Endothelial cell of umbilical vein (primary cell): ENCODE measurements around the gene CENPA. TPM values are rescaled to one million over a fixed set of nuclear protein-coding genes. Genes with fewer than 3 reads are reported as not detected.

Source experiments
- BruUV-seq: library from RNA; stranded (reverse); fragments of 400-500 nt; replicated peaks from 2 replicates; lab custom pipeline; 2021; lab: Mats Ljungman, UMichigan
- CTCF ChIA-PET: fragments of 300-600, 350-600 bp; sonication (Branson Sonifier 250); formaldehyde crosslinking; loops from one replicate; lab custom pipeline; 2021; ENCODE audit warnings: antibody characterized with exemption, inconsistent platforms; lab: Charles Lee
- POLR2A ChIA-PET: fragments of 300-600, 350-600 bp; sonication (Branson Sonifier 250); formaldehyde crosslinking; loops from one replicate; lab custom pipeline; 2021; ENCODE audit warnings: antibody characterized with exemption, inconsistent platforms; lab: Charles Lee
- DNase-seq: peaks from one replicate; pipeline ENCODE4 v3.0.0-alpha.2; 2011; ENCODE audit warnings: low read depth, low spot score
- FAIRE-seq: peaks from 2 replicates; lab custom pipeline; 2011; peaks lifted over from hg19 to GRCh38; lab: Jason Lieb, UNC
- H2AFZ ChIP-seq: 2 replicates; pipeline ENCODE4 v1.6.0; 2012; ENCODE audit warnings: low read depth, low read length, control low read depth, inconsistent platforms
- H3K27ac ChIP-seq: 2 replicates; pipeline ENCODE4 v1.5.1; 2011; ENCODE audit warnings: low read depth, mild to moderate bottlenecking, control low read depth, low read length, moderate library complexity; ENCODE audit not compliant: insufficient read depth
- H3K27me3 ChIP-seq, 2 experiments: 2 replicates each; pipeline versions ENCODE4 v1.6.0 to v1.6.1; 2011; ENCODE audit warnings: low read length in 2 of 2, mixed read lengths in 1 of 2; ENCODE audit not compliant: control insufficient read depth in 2 of 2, insufficient read depth in 2 of 2
- H3K36me3 ChIP-seq, 2 experiments: 2 replicates in 1 of 2; 3 replicates in 1 of 2; pipeline ENCODE4 v1.5.1; 2011; ENCODE audit warnings: low read length in 2 of 2, mild to moderate bottlenecking in 1 of 2, moderate library complexity in 1 of 2; ENCODE audit not compliant: control insufficient read depth in 2 of 2, insufficient read depth in 2 of 2; ENCODE audit errors: extremely low read depth in 1 of 2
- H3K4me1 ChIP-seq: 3 replicates; pipeline ENCODE4 v1.5.1; 2011; ENCODE audit warnings: mild to moderate bottlenecking, low read length; ENCODE audit not compliant: control insufficient read depth, insufficient read depth; ENCODE audit errors: extremely low read depth
- H3K4me2 ChIP-seq: 2 replicates; pipeline ENCODE4 v1.6.1; 2011; ENCODE audit warnings: low read length, control low read depth, mixed read lengths; ENCODE audit not compliant: insufficient read depth
- H3K4me3 ChIP-seq, 3 experiments: fragments of 200-600 bp in 1 of 3; sonication (generic), shearing (Covaris generic) in 1 of 3; replicated peaks in 1 of 3; 2 replicates each; pipeline ENCODE4 v1.5.1; 2011 to 2016; ENCODE audit warnings: control low read depth in 3 of 3, low read length in 3 of 3, mild to moderate bottlenecking in 2 of 3, inconsistent platforms in 1 of 3, low read depth in 1 of 3, moderate library complexity in 1 of 3; ENCODE audit not compliant: insufficient read depth in 1 of 3
- H3K79me2 ChIP-seq: 2 replicates; pipeline ENCODE4 v1.6.0; 2012; ENCODE audit warnings: low read length, inconsistent platforms; ENCODE audit not compliant: control insufficient read depth, insufficient read depth
- H3K9ac ChIP-seq: replicated peaks from 2 replicates; pipeline ENCODE3; 2011; ENCODE audit warnings: low read length, control low read depth; ENCODE audit not compliant: insufficient read depth; ENCODE audit errors: extremely low read depth
- H3K9me1 ChIP-seq: replicated peaks from 3 replicates; pipeline ENCODE4 v1.6.0; 2011; ENCODE audit warnings: mild to moderate bottlenecking, low read length; ENCODE audit not compliant: control insufficient read depth, insufficient read depth; ENCODE audit errors: extremely low read depth
- H3K9me3 ChIP-seq: replicated peaks from 2 replicates; pipeline ENCODE4 v1.5.1; 2012; ENCODE audit warnings: low read length, inconsistent platforms; ENCODE audit not compliant: control insufficient read depth, insufficient read depth
- H4K20me1 ChIP-seq: replicated peaks from 2 replicates; pipeline ENCODE3; 2011; ENCODE audit warnings: mild to moderate bottlenecking, low read length; ENCODE audit not compliant: control insufficient read depth, insufficient read depth; ENCODE audit errors: extremely low read depth
- EZH2 ChIP-seq: IDR thresholded peaks from 2 replicates; pipeline ENCODE4 v1.6.1; 2012; ENCODE audit warnings: borderline replicate concordance, low read depth, mild to moderate bottlenecking, moderate library complexity, low read length, inconsistent platforms; ENCODE audit not compliant: severe bottlenecking
- FOS ChIP-seq: IDR thresholded peaks from 2 replicates; pipeline ENCODE4 v1.6.1; 2011; ENCODE audit warnings: mild to moderate bottlenecking, low read length, moderate library complexity, borderline replicate concordance; ENCODE audit not compliant: insufficient read depth
- GATA2 ChIP-seq: IDR thresholded peaks from 2 replicates; pipeline ENCODE4 v1.7.0; 2011; ENCODE audit warnings: low read depth, mild to moderate bottlenecking, moderate library complexity, mixed read lengths, low read length; ENCODE audit not compliant: insufficient read length, insufficient read depth
- JUN ChIP-seq: IDR thresholded peaks from 2 replicates; pipeline ENCODE4 v1.6.1; 2011; ENCODE audit warnings: borderline replicate concordance, low read depth; ENCODE audit not compliant: insufficient read length, insufficient read depth
- MYC ChIP-seq: IDR thresholded peaks from one replicate; pipeline ENCODE4 v1.6.1; 2011; ENCODE audit warnings: mild to moderate bottlenecking, low read depth, low read length
- POLR2A ChIP-seq: IDR thresholded peaks from 2 replicates; pipeline ENCODE4 v1.6.1; 2012; ENCODE audit warnings: low read depth, mild to moderate bottlenecking, control low read depth, low read length
- POLR2AphosphoS5 ChIP-seq: IDR thresholded peaks from 2 replicates; pipeline ENCODE4 v1.6.1; 2012; ENCODE audit warnings: low read depth, mild to moderate bottlenecking, control low read depth, low read length, moderate library complexity; ENCODE audit not compliant: insufficient read depth
- dilution Hi-C: fragments of 300-500 bp; cut with MboI; formaldehyde crosslinking; loops from one replicate; pipeline ENCODE4 v1.15.0; 2019; ENCODE audit warnings: low sequenced_read_pairs; ENCODE audit not compliant: extremely low pct_ligation_motif_present
- intact Hi-C: fragments of 100-400 bp; cut with micrococcal nuclease; formaldehyde crosslinking; loops from one replicate; pipeline ENCODE4 v1.10.0; 2022
- polyA plus RNA-seq, 4 experiments: library from polyadenylated mRNA; depleted of rRNA in 3 of 4; stranded (reverse) in 3 of 4; unstranded in 1 of 4; fragments of >200 nt; gene quantifications; 2 replicates each; pipeline versions ENCODE4 v1.2.1 to v1.2.3, GENCODE V29; 2011 to 2012; ENCODE audit warnings: missing spikeins in 1 of 4
- total RNA-seq: library from RNA; stranded (reverse); gene quantifications from 2 replicates; pipeline ENCODE4 v1.2.3, GENCODE V29; 2021
- TF ChIP-seq, protein P1 (sequence below), 2 donors: IDR thresholded peaks; 1 replicate in 1 of 2; 2 replicates in 1 of 2; pipeline ENCODE4 v1.5.1; 2011; ENCODE audit warnings: low read length in 2 of 2, mild to moderate bottlenecking in 2 of 2, moderate library complexity in 2 of 2, control low read depth in 1 of 2, inconsistent platforms in 1 of 2, low read depth in 1 of 2; ENCODE audit not compliant: insufficient read depth in 1 of 2; ENCODE audit errors: extremely low read depth in 1 of 2
- TF ChIP-seq, protein P2 (sequence below): IDR thresholded peaks from 2 replicates; pipeline ENCODE4 v1.6.1; 2011; ENCODE audit not compliant: insufficient read depth, insufficient read length

The CENPA gene
- total and polyA plus RNA-seq, 2 donors (not counting 3 experiments of a cell fraction or from before 2014, with no cell fraction given), result 22.0 to 33.1 TPM

DNA sequence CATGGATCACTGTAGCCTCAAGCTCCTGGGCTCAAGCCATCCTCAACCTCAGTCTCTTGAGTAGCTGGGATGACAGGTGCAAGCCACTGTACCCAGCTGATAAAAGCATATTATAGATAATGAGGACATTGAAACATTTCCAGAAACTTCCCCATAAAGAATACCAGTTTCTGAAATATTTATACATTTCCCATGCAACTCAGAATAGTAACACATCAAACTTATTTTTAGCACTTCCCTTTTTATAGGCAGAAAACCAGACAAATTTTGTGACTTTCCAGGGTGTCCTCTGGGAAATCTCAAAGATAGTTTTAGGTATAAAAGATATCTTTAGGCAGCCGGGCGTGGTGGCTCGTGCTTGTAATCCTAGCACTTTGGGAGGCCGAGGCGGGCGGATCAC is 37.0 kb downstream of the CENPA start:
- H3K36me3 ChIP-seq, result no peaks in the 10 kb centered on the region
- TF ChIP-seq JUN, result no peak
- TF ChIP-seq, protein P1, sequence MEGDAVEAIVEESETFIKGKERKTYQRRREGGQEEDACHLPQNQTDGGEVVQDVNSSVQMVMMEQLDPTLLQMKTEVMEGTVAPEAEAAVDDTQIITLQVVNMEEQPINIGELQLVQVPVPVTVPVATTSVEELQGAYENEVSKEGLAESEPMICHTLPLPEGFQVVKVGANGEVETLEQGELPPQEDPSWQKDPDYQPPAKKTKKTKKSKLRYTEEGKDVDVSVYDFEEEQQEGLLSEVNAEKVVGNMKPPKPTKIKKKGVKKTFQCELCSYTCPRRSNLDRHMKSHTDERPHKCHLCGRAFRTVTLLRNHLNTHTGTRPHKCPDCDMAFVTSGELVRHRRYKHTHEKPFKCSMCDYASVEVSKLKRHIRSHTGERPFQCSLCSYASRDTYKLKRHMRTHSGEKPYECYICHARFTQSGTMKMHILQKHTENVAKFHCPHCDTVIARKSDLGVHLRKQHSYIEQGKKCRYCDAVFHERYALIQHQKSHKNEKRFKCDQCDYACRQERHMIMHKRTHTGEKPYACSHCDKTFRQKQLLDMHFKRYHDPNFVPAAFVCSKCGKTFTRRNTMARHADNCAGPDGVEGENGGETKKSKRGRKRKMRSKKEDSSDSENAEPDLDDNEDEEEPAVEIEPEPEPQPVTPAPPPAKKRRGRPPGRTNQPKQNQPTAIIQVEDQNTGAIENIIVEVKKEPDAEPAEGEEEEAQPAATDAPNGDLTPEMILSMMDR (IDR thresholded peaks at IDR 0.05; ENCODE audit: extremely low read depth in 1 of 2, insufficient read depth in 1 of 2, low read depth in 1 of 2, low read length in 2 of 2), result no peak
- H3K4me1 ChIP-seq, result no peaks in the 10 kb centered on the region
- ChIA-PET CTCF (interaction anchor here (1.0 to 1.4 kb wide), 3 partner anchors 13 to 139 kb away, joined by 3 to 4 read pairs (median 4); no protein-coding TSS in a partner anchor), POLR2A (no interaction called here)
- BruUV-seq, result no TSS peak
- no peaks in the 10 kb centered on the region for H3K9me3 ChIP-seq
- H3K4me2 ChIP-seq, result no peak overlapping the region
- H3K9ac ChIP-seq, result no peak overlapping the region
- FAIRE-seq (no peak), DNase-seq (no peak)
- H3K4me3 ChIP-seq, result no peak overlapping the region
- intact Hi-C loops (no loop called here), dilution Hi-C loops (no loop called here)
- no peak overlapping the region for H2AFZ ChIP-seq
- H3K9me1 ChIP-seq, result no peaks in the 10 kb centered on the region
- H3K27me3 ChIP-seq, result peaks cover 0 to 9% of the 10 kb centered on the region in 2 experiments
- no peaks in the 10 kb centered on the region for H4K20me1 ChIP-seq
- H3K79me2 ChIP-seq, result no peaks in the 10 kb centered on the region
- no peak overlapping the region for H3K27ac ChIP-seq

DNA sequence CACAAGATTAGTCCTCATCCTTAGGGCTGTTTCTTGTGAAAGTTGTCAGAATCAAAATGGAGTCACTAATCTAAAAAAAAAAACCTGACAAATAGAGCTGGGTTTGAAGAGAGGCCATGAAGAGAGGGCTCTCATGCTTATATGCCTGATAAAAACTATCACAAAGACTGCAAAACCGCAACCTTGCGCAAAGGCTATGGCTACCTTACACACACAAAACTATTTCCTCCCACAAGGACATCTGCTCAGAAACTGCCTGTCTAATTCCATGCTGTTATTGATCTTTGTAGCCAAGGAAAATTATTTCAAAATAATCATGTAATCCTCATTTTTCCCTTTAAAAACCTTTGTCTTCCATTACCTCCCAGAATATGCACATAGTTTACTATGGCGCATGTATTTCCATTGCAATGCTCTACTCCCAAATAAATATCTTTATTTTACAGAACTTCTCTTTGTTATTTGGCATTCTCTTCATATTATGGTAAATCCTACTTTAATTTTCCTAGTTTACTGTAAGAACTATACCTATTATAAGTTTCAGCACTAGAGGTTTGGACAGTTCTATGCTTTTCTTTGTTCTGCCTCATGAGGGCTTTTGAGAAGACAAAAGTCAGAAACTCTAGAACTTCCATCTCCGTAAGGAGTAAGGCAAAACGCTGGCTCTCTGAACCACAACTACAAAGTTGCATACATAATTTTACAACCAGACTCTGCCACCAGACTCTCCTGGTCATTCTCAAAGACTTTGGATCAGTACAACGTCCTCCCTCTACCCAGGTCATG is 52.5 kb downstream of the CENPA start:
- TF ChIP-seq POLR2A (no peak), POLR2AphosphoS5 (no peak), EZH2 (no peak), GATA2 (no peak), MYC (no peak), JUN (no peak), FOS (no peak)
- TF ChIP-seq, protein P2, sequence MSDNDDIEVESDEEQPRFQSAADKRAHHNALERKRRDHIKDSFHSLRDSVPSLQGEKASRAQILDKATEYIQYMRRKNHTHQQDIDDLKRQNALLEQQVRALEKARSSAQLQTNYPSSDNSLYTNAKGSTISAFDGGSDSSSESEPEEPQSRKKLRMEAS, result no peak
- TF ChIP-seq, protein P1 (IDR thresholded peaks at IDR 0.05; ENCODE audit: extremely low read depth in 1 of 2, insufficient read depth in 1 of 2, low read depth in 1 of 2, low read length in 2 of 2), result no peak
- Histone ChIP-seq H3K9me1 (no peaks in the 10 kb centered on the region), H3K27me3 (peaks cover 2 to 12% of the 10 kb centered on the region in 2 experiments), H3K4me2 (no peak overlapping the region), H3K9me3 (no peaks in the 10 kb centered on the region), H2AFZ (no peak overlapping the region), H3K9ac (no peak overlapping the region), H4K20me1 (no peaks in the 10 kb centered on the region), H3K4me1 (no peaks in the 10 kb centered on the region), H3K79me2 (no peaks in the 10 kb centered on the region), H3K4me3 (no peak overlapping the region), H3K36me3 (no peaks in the 10 kb centered on the region), H3K27ac (no peak overlapping the region)
- FAIRE-seq (peak; percentile 55), DNase-seq (peak; percentile 27)
- POLR2A ChIA-PET, result no interaction called here
- intact Hi-C loops, result no loop called here
- no TSS peak for BruUV-seq
- dilution Hi-C loops, result no loop called here
- CTCF ChIA-PET, result no interaction called here
